GM12878 (cell line): ENCODE measurements around the gene EIF3D. TPM values are rescaled to one million over a fixed set of nuclear protein-coding genes. Genes with fewer than 3 reads are reported as not detected.

Experiments
- ATAC-seq: fragments of 200-7000 bp; cut with Tn5 transposase; 3 replicates; pipeline ENCODE4 v1.9.1; 2020; ENCODE audit warnings: mild to moderate bottlenecking, moderate library complexity
- BruUV-seq: library from RNA; stranded (reverse); fragments of 400-500 nt; replicated peaks from 2 replicates; lab custom pipeline; 2021; lab: Mats Ljungman, UMichigan
- CTCF ChIA-PET: fragments of 300-600 bp; sonication (Branson Sonifier 250); formaldehyde crosslinking; extraction: SDS; loops from one replicate; lab custom pipeline; 2021; ENCODE audit warnings: inconsistent platforms; lab: Yijun Ruan, JAX
- POLR2A ChIA-PET: fragments of 350-600 bp; formaldehyde crosslinking; extraction: SDS; loops from one replicate; lab custom pipeline; 2021; ENCODE audit warnings: inconsistent platforms; lab: Charles Lee
- RAD21 ChIA-PET: fragments of 300-600 bp; sonication (Branson Sonifier 250); formaldehyde crosslinking; loops from one replicate; lab custom pipeline; 2023; ENCODE audit warnings: antibody characterized with exemption; ENCODE audit not compliant: unreplicated experiment; lab: Charles Lee
- SMC1A ChIA-PET: fragments of 300-600 bp; sonication (Branson Sonifier 250); formaldehyde crosslinking; loops from one replicate; lab custom pipeline; 2023; ENCODE audit not compliant: unreplicated experiment, uncharacterized antibody; lab: Charles Lee
- DNase-seq: peaks from one replicate; pipeline ENCODE4 v3.0.0-alpha.2; 2011; ENCODE audit warnings: low read depth, low spot score
- FAIRE-seq: peaks from 3 replicates; lab custom pipeline; 2011; peaks lifted over from hg19 to GRCh38; lab: Jason Lieb, UNC
- H2AFZ ChIP-seq: 2 replicates; pipeline ENCODE4 v1.6.0; 2011; ENCODE audit warnings: low read depth, low read length, control low read depth; ENCODE audit not compliant: control insufficient read depth
- H3K27ac ChIP-seq: 2 replicates; pipeline ENCODE4 v1.5.1; 2011; ENCODE audit warnings: control low read depth; ENCODE audit not compliant: control insufficient read depth, insufficient read depth
- H3K27me3 ChIP-seq, 2 experiments: replicated peaks in 1 of 2; 2 replicates each; pipeline versions ENCODE4 v1.6.0 to v1.6.1; 2011; ENCODE audit warnings: low read length in 1 of 2; ENCODE audit not compliant: control insufficient read depth in 2 of 2, insufficient read depth in 2 of 2
- H3K36me3 ChIP-seq, 2 experiments: 2 replicates each; pipeline ENCODE4 v1.5.1; 2011; ENCODE audit warnings: low read length in 1 of 2; ENCODE audit not compliant: control insufficient read depth in 2 of 2, insufficient read depth in 2 of 2
- H3K4me1 ChIP-seq: 2 replicates; pipeline ENCODE4 v1.6.1; 2011; ENCODE audit warnings: mild to moderate bottlenecking, low read length, moderate library complexity, mixed read lengths; ENCODE audit not compliant: control insufficient read depth, insufficient read depth
- H3K4me2 ChIP-seq: 2 replicates; pipeline ENCODE4 v1.6.0; 2011; ENCODE audit warnings: control low read depth; ENCODE audit not compliant: control insufficient read depth, insufficient read depth
- H3K4me3 ChIP-seq: fragments of 200-600 bp; sonication (generic); 2 replicates; pipeline ENCODE4 v1.5.1; 2016
- H3K79me2 ChIP-seq: 2 replicates; pipeline ENCODE4 v1.6.0; 2011; ENCODE audit warnings: low read length; ENCODE audit not compliant: control insufficient read depth, insufficient read depth
- H3K9ac ChIP-seq: 2 replicates; pipeline ENCODE4 v1.8.0; 2011; ENCODE audit warnings: low read length, control low read depth, mixed read lengths; ENCODE audit not compliant: control insufficient read depth, insufficient read depth
- H3K9me3 ChIP-seq: replicated peaks from 3 replicates; pipeline ENCODE4 v1.5.1; 2011; ENCODE audit warnings: mild to moderate bottlenecking, low read length; ENCODE audit not compliant: control insufficient read depth, insufficient read depth
- H4K20me1 ChIP-seq: 2 replicates; pipeline ENCODE4 v1.6.0; 2011; ENCODE audit not compliant: control insufficient read depth, insufficient read depth
- BCL3 ChIP-seq: IDR thresholded peaks from 2 replicates; pipeline ENCODE4 v1.6.1; 2011; ENCODE audit warnings: borderline replicate concordance, low read depth, mild to moderate bottlenecking, moderate library complexity, low read length; ENCODE audit not compliant: insufficient read depth, poor library complexity, severe bottlenecking
- CHD1 ChIP-seq: IDR thresholded peaks from 2 replicates; pipeline ENCODE4 v1.6.1; 2012; ENCODE audit warnings: low read depth, low read length, improper control_type of control experiment
- ETV6 ChIP-seq, 2 experiments: fragments of 450-650 bp in 1 of 2; IDR thresholded peaks in 1 of 2; conservative IDR thresholded peaks in 1 of 2; 2 replicates each; pipeline ENCODE4 v1.6.1; 2014; ENCODE audit warnings: antibody characterized with exemption in 1 of 2, borderline replicate concordance in 1 of 2, low read depth in 1 of 2, mild to moderate bottlenecking in 1 of 2, moderate library complexity in 1 of 2
- NKRF ChIP-seq: fragments of 450-650 bp; conservative IDR thresholded peaks from 2 replicates; pipeline ENCODE4 v1.6.1; 2017; ENCODE audit warnings: mild to moderate bottlenecking, moderate library complexity
- PML ChIP-seq: IDR thresholded peaks from 2 replicates; pipeline ENCODE4 v1.6.1; 2012; ENCODE audit warnings: low read length, inconsistent platforms
- RCOR1 ChIP-seq: conservative IDR thresholded peaks from 2 replicates; pipeline ENCODE4 v1.6.1; 2012; ENCODE audit warnings: low read depth, low read length, improper control_type of control experiment
- SMAD5 ChIP-seq: IDR thresholded peaks from 2 replicates; pipeline ENCODE4 v1.6.1; 2016; ENCODE audit warnings: antibody characterized with exemption, low read depth
- SMC3 ChIP-seq: IDR thresholded peaks from 2 replicates; pipeline ENCODE4 v1.6.1; 2011; ENCODE audit warnings: low read length, improper control_type of control experiment, borderline replicate concordance
- TCF3 ChIP-seq: IDR thresholded peaks from 2 replicates; pipeline ENCODE4 v1.6.1; 2012; ENCODE audit warnings: low read depth, mild to moderate bottlenecking, low read length, borderline replicate concordance; ENCODE audit not compliant: insufficient read depth
- ZBTB33 ChIP-seq: fragments of 450-650 bp; IDR thresholded peaks from 2 replicates; pipeline ENCODE4 v1.6.1; 2017; ENCODE audit warnings: mild to moderate bottlenecking
- WGBS: methylation state at CpG from one replicate; pipeline ENCODE4 v1.1.6; 2016; ENCODE audit warnings: low lambda C conversion rate; ENCODE audit not compliant: insufficient replicate concordance, insufficient coverage; ENCODE audit errors: missing lambda C conversion rate; 5-methylcytosine and 5-hydroxymethylcytosine counted together
- in situ Hi-C: fragments of 300-500 bp; cut with MboI; formaldehyde crosslinking; loops from 9 replicates; pipeline ENCODE4 v1.14.3; 2018; ENCODE audit warnings: mixed read lengths
- intact Hi-C: fragments of 100-400 bp; cut with micrococcal nuclease; formaldehyde crosslinking; loops from one replicate; pipeline ENCODE4 v1.14.2; 2022; ENCODE audit not compliant: unreplicated experiment
- polyA plus RNA-seq, 11 experiments: library from polyadenylated mRNA; depleted of rRNA in 4 of 11; unstranded in 6 of 11; stranded (reverse) in 5 of 11; fragments of >200 nt; fragmentation: Nextera tagmentation in 4 of 11; fragmentation: Illumina TruSeq in 1 of 11; extraction: Ambion mirVana in 4 of 11; extraction: Trizol in 1 of 11; gene quantifications; 1 replicate in 1 of 11; 2 replicates in 10 of 11; pipeline versions ENCODE4 v1.2.1 to v1.2.3, GENCODE V29; 2011 to 2016; ENCODE audit warnings: inconsistent platforms in 2 of 11, missing spikeins in 2 of 11, low read depth in 1 of 11
- total RNA-seq, 4 experiments: library from RNA; depleted of rRNA in 3 of 4; stranded (reverse); fragments of >200 nt in 3 of 4; fragmentation: Illumina TruSeq in 1 of 4; extraction: Trizol in 1 of 4; gene quantifications; 2 replicates each; pipeline versions ENCODE4 v1.2.1 to v1.2.3, GENCODE V29; 2013 to 2021

The EIF3D gene
- total and polyA plus RNA-seq, 10 of the 15 experiments (the other 5 are each of a cell fraction or from before 2014, with no cell fraction given), result 240 to 558 (median 420) TPM

GRCh38 chr22:36544107-36544620, 15.2 kb upstream of the EIF3D start:
- no peak for ATAC-seq
- no peak for DNase-seq
- intact Hi-C loops, result loop anchor here (10.0 kb wide), 1 partner anchor 431 kb away; no protein-coding TSS in a partner anchor
- Histone ChIP-seq H3K4me1 (no peaks in the 10 kb centered on the region), H4K20me1 (no peaks in the 10 kb centered on the region), H3K27me3 (no peaks in the 10 kb centered on the region), H2AFZ (no peak overlapping the region), H3K9ac (no peak overlapping the region), H3K79me2 (no peaks in the 10 kb centered on the region), H3K27ac (no peak overlapping the region), H3K36me3 (no peaks in the 10 kb centered on the region), H3K4me3 (no peak overlapping the region), H3K9me3 (no peaks in the 10 kb centered on the region), H3K4me2 (no peak overlapping the region)
- no peak for FAIRE-seq
- 69% methylated on average over 11 of the region's 11 CpGs for WGBS
- SMC1A ChIA-PET, result no interaction called here
- no TSS peak for BruUV-seq
- RAD21 ChIA-PET, result no interaction called here
- TF ChIP-seq PML, result no peak
- peak; percentile 79 for TF ChIP-seq BCL3
- in situ Hi-C loops, result no loop called here
- CTCF ChIA-PET, result interaction anchor here (1.0 kb wide), 2 partner anchors 312 to 434 kb away, joined by 3 read pairs; no protein-coding TSS in a partner anchor
- POLR2A ChIA-PET, result no interaction called here

GRCh38 chr22:36541831-36542411, 13.0 kb upstream of the EIF3D start:
- Histone ChIP-seq H4K20me1 (no peaks in the 10 kb centered on the region), H2AFZ (no peak overlapping the region), H3K9me3 (no peaks in the 10 kb centered on the region), H3K27me3 (peaks cover 0 to 5% of the 10 kb centered on the region in 2 experiments; a peak in 2 of 4 replicates), H3K4me1 (no peaks in the 10 kb centered on the region), H3K27ac (no peak overlapping the region), H3K36me3 (no peaks in the 10 kb centered on the region), H3K4me2 (no peak overlapping the region), H3K4me3 (no peak overlapping the region), H3K79me2 (no peaks in the 10 kb centered on the region), H3K9ac (no peak overlapping the region)
- RAD21 ChIA-PET, result no interaction called here
- ATAC-seq (no peak), FAIRE-seq (no peak), DNase-seq (no peak)
- POLR2A ChIA-PET, result no interaction called here
- SMC1A ChIA-PET, result no interaction called here
- in situ Hi-C loops, result no loop called here
- 37% methylated on average over 9 of the region's 9 CpGs for WGBS
- intact Hi-C loops, result loop anchor here (10.0 kb wide), 1 partner anchor 433 kb away; no protein-coding TSS in a partner anchor
- CTCF ChIA-PET, result no interaction called here
- no TSS peak for BruUV-seq
- TF ChIP-seq CHD1 (no peak), SMC3 (no peak), ZBTB33 (no peak), TCF3 (no peak), NKRF (no peak), SMAD5 (no peak), ETV6 (conservative IDR thresholded peaks at IDR 0.05 in 1 of 2, IDR thresholded peaks at IDR 0.05 in 1 of 2; ENCODE audit: borderline replicate concordance in 1 of 2, low read depth in 1 of 2) (no peak), RCOR1 (no peak)
